Stimulated activated naive CD8-positive, alpha-beta T cell treated with anti-CD3 and anti-CD28 coated beads, Interleukin-15, Interleukin-2, amounts not matched to agents 100 U/mL and 50 U/mL, for 24 hours (primary cell): ENCODE data around the gene WDR62.

Experiments used
- ATAC-seq: fragments of 150-1000 bp; cut with Tn5 transposase; one replicate; pipeline ENCODE4 v1.10.0; 2021
- DNase-seq: peaks from one replicate; pipeline ENCODE4 v3.0.0; 2021

Gene WDR62

DNA sequence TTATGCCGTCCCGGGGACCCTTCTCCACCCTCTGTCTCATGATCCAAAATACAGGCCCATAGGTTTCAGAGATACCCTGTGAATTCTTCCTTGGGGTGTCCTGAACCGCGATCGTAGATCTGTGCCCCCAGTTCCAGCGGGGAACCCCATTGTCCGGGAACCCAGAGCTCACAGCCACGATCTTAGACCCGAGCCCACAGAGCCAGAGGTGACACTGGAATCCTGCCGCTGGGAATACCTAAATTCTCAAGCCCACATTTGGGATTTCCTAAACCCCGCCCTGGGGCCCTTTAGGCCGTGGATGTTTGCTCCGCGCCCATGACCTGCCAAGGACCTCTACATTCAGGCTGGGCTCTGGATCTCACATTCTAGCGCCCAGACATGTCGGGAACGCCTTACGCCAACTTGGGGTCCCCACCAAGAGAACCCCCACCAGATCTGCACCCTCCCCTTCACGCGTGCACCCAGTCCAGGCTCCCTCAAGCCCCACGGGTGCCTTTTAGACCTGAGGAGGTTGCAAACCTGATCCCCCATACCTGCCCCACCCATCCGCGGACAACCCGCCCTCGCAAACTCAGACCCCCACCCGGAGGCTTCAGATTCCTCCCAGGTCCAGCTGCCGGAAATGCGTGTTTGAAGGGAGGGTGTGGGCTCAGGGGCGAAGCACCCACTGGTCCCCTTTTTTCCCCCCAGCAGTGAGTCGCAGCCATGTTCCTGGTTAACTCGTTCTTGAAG is 85.8 kb downstream of the WDR62 start:
- DNase-seq (peak; percentile 68), ATAC-seq (peak; percentile 20)

- DNase-seq (peak; percentile 92), ATAC-seq (peak; percentile 70)
Measured at GRCh38 chr19:36141039-36141927, 86.6 kb downstream of the WDR62 start.

DNA sequence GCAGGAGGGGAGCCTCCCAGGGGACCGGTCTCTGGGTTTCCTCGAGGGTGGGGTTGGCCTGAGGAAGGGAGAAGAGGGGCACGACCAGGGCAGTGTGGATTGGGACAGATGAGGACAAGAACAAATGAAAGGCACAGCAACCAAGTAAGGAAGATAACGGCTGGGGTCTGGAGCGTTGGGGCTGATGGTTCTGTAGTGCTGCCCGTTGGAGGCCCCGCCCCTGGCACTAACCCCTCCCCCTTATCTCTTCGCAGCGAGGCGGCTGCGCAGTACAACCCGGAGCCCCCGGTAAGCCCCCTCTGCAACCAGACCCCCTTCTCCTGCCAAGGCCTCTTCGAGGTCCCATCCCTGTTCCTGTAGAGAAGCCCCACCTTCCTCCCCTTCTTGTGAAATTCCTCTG is 87.3 kb downstream of the WDR62 start:
- ATAC-seq: no peak
- DNase-seq: no peak

DNA sequence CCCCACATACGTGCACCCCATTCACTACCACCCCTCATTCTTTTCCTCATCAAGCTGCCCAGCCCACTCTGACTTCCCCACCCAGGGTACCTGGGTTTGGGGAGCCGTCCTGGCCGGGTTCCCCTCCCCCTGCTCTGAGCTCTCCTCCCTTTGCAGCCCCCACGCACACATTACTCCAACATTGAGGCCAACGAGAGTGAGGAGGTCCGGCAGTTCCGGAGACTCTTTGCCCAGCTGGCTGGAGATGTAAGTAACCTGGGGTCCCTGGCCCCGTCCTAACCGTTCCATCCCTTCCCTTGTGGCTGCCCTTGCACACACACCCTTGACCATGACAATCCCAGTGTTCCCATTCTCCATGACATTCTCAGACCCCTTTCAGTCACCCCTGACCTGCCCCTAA is 87.8 kb downstream of the WDR62 start:
- no peak for DNase-seq
- ATAC-seq: no peak

DNA sequence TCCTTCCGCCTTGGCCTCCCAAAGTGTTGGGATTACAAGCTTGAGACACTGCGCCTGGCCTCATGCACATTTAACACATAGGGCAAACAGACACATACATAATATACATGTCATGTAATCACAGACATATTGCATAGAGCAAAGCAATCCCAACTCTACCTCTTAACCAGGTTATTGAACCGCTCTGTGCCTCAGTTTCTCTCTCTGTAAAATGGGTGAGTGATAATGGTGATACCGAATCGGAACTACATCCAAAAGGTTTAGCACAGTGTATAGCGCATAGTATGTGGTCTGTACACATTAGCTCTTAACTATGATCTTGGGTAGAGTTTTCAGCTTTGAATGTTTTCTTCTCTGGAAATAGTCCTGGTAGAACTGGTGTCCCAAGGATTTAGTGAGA is 89.9 kb downstream of the WDR62 start:
- DNase-seq (no peak), ATAC-seq (no peak)

DNA sequence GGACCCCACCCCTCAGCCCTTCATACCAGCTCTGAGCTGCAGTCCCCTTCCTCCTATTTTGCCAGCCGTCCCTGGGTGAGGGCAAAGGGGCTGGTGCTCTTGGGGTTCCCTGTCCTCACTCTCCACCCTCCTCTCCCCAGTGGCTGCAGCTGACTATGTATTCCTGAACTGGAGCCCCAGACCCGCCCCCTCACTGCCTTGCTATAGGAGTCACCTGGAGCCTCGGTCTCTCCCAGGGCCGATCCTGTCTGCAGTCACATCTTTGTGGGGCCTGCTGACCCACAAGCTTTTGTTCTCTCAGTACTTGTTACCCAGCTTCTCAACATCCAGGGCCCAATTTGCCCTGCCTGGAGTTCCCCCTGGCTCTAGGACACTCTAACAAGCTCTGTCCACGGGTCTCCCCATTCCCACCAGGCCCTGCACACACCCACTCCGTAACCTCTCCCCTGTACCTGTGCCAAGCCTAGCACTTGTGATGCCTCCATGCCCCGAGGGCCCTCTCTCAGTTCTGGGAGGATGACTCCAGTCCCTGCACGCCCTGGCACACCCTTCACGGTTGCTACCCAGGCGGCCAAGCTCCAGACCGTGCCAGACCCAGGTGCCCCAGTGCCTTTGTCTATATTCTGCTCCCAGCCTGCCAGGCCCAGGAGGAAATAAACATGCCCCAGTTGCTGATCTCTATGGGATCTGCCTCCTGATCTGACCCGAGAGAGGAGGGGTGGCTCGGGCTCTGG is 95.1 kb downstream of the WDR62 start:
- no peak for ATAC-seq
- DNase-seq: no peak

DNA sequence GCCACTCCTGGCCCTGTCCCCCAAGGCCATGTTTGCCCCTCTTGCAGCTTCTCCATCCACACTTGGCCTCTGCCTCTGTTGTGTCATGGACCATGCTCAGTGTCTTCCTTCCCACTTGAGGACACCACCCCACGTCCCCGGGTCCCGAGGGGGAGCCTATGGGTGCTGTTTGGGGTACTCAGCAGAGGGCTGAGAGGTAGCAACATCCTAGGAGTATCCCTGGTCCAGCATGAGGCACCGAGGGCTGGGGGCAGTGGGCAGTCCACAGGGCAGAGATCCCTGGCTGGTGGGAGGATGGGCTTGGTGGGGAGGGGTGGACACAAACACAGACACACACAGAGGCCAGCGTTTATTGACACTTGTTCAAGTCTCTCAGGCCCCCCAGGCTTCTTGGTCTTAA is 95.9 kb downstream of the WDR62 start:
- no peak for ATAC-seq

DNA sequence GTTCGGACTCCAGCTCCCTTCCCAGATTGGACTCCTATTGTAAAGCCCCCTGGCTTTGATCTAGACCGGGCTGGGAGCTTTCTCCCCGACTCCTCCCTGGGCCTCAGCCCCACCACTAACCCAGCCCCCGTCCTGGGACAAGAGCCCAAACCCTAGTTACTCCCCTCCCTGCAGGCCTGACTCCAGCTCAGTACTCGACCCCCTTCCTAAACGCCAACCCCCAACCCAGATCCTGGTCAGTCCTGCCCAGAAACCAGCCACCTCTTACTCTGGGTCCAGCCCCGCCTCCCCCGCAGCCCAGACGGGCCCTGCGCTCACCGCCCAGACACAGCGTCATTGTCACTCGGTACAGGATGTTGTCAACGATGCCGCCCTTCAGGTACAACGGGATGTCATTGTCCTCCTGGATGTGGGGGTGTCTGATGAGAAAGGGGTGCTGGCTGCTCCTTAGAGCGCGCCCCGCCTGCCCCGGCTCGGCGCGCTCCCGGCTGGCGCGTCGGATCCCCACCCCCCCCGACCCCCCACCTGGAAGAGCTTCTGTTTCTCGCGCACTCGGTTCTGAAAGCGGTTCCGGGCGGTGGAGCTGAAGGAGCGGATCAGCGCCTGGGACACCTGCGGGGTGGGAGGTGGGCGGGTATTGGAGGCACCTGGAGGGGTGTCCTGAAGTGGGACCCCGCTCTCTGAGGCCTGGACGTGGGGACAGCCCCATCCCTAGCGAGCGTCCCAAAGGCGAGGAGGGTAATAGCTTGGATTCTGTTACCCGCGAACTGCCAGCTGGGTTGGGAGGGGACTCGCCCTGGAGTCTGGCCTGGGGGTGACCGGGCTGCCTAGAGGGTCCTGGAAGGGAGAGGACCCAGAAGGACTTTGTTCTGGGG is 96.7 kb downstream of the WDR62 start:
- no peak for ATAC-seq
- no peak for DNase-seq

More for the DNA sequence above, 95.9 kb downstream of the WDR62 start:
- no peak for DNase-seq

- ATAC-seq (no peak), DNase-seq (no peak)
Measured at GRCh38 chr19:36152019-36152351, 97.3 kb downstream of the WDR62 start.

DNA sequence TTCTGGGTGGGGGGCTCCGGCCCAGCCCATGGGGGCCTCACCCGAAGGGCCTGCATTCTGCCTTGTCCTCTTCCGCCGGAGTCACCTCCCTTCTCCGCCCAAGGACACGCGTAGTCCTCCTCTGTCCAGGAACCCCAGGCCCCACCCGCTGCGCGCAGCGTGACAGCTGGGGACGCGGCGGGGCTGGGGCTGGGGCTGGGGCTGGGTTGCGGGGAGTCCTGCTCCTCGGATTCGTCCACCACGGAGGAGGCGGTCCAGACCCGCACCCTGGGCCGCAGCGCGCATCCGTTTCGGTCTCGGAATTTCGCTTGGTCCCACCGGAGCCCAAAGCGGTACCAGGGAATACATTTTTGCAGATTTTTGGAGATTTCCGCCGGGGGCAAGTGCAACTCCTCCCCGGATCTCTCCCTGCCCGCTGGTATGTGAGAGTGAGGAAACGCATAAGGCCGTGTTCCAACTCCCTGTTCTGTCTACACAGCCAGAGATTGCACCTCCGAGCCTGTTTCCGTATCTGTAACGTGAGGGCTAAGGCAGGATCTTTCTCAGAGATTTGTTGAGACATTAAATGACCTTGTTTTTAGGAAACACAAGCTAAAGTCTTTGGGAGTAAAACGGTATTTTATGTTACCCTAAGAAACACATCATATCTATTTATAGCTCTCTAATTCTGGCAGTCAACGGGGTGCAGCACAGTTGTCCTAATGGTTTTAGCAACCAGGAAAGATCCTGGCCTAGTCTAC is 97.8 kb downstream of the WDR62 start, which contains the start of gene COX7A1:
Gene COX7A1, minus strand, starts transcription at position 96 of the 740 bp plus-strand sequence. Its CDS starts 40 bp downstream, at position 56.
- no peak for DNase-seq
- no peak for ATAC-seq

GRCh38 chr19:36153126-36153525 is 98.4 kb downstream of the WDR62 start:
- DNase-seq (no peak), ATAC-seq (no peak)
